Caco-2 (cell line): ENCODE data around the gene USP17L15. TPM values are rescaled to one million over a fixed set of nuclear protein-coding genes. Genes with fewer than 3 reads are reported as not detected.
"Not testable (repeated sequence)": the region's sequence is repeated elsewhere in the genome, so short reads cannot be mapped to it uniquely, and the experiment has no call there.

Experiments
- BruUV-seq: library from RNA; stranded (reverse); fragments of 400-500 nt; replicated peaks from 2 replicates; lab custom pipeline; 2021; lab: Mats Ljungman, UMichigan
- CTCF ChIA-PET: fragments of 300-600 bp; sonication (Branson Sonifier 250); formaldehyde crosslinking; loops from one replicate; lab custom pipeline; 2022; ENCODE audit warnings: antibody characterized with exemption; lab: Charles Lee
- POLR2A ChIA-PET: fragments of 300-600 bp; sonication (Branson Sonifier 250); formaldehyde crosslinking; loops from one replicate; lab custom pipeline; 2022; ENCODE audit warnings: antibody characterized with exemption; lab: Charles Lee
- DNase-seq, 2 experiments: peaks; one replicate each; pipeline versions ENCODE4 v3.0.0 to v3.0.0-alpha.2; 2020 to 2022
- H3K27me3 ChIP-seq: replicated peaks from 2 replicates; pipeline ENCODE4 v1.6.0; 2011; ENCODE audit warnings: low read length; ENCODE audit not compliant: control insufficient read depth, insufficient read depth
- H3K36me3 ChIP-seq: 2 replicates; pipeline ENCODE4 v1.5.1; 2011; ENCODE audit warnings: low read length; ENCODE audit not compliant: control insufficient read depth, insufficient read depth
- H3K4me1 ChIP-seq: fragments of 250-450 bp; sonication (Bioruptor Pico); 2 replicates; pipeline ENCODE4 v1.5.1; 2020; ENCODE audit warnings: mild to moderate bottlenecking
- H3K4me3 ChIP-seq: 2 replicates; pipeline ENCODE4 v1.5.1; 2011; ENCODE audit warnings: low read depth, mild to moderate bottlenecking, control low read depth, low read length
- H3K9me3 ChIP-seq: fragments of 250-450 bp; sonication (Bioruptor Pico); 2 replicates; pipeline ENCODE4 v1.5.1; 2020; ENCODE audit warnings: mild to moderate bottlenecking, moderate library complexity
- H3K27ac Mint-ChIP-seq: one replicate; pipeline ENCODE4 v1.8.0; 2022; ENCODE audit warnings: mixed read lengths; ENCODE audit not compliant: unreplicated experiment
- H3K27me3 Mint-ChIP-seq: one replicate; pipeline ENCODE4 v1.8.0; 2022; ENCODE audit warnings: mixed read lengths; ENCODE audit not compliant: insufficient read depth, unreplicated experiment
- H3K36me3 Mint-ChIP-seq: one replicate; pipeline ENCODE4 v1.8.0; 2022; ENCODE audit warnings: mild to moderate bottlenecking, mixed read lengths; ENCODE audit not compliant: insufficient read depth, unreplicated experiment
- H3K4me1 Mint-ChIP-seq: one replicate; pipeline ENCODE4 v1.8.0; 2022; ENCODE audit warnings: low read depth, mixed read lengths; ENCODE audit not compliant: unreplicated experiment
- H3K4me3 Mint-ChIP-seq: one replicate; pipeline ENCODE4 v1.8.0; 2022; ENCODE audit warnings: mild to moderate bottlenecking, moderate library complexity, mixed read lengths; ENCODE audit not compliant: unreplicated experiment
- H3K9me3 Mint-ChIP-seq: one replicate; pipeline ENCODE4 v1.8.0; 2022; ENCODE audit warnings: mixed read lengths; ENCODE audit not compliant: unreplicated experiment
- intact Hi-C: fragments of 100-400 bp; cut with micrococcal nuclease; formaldehyde crosslinking; loops from one replicate; pipeline ENCODE4 v1.10.0; 2022; ENCODE audit not compliant: unreplicated experiment
- total RNA-seq: library from RNA; stranded (reverse); gene quantifications from 2 replicates; pipeline ENCODE4 v1.2.3, GENCODE V29; 2022

The USP17L15 gene
- total RNA-seq, 1 experiment from 2014 or later, result not detected

DNA sequence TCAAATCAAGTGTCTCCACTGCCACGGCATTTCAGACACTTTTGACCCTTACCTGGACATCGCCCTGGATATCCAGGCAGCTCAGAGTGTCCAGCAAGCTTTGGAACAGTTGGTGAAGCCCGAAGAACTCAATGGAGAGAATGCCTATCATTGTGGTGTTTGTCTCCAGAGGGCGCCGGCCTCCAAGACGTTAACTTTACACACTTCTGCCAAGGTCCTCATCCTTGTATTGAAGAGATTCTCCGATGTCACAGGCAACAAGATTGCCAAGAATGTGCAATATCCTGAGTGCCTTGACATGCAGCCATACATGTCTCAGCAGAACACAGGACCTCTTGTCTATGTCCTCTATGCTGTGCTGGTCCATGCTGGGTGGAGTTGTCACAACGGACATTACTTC is 3.9 kb upstream of the USP17L15 start:
- H3K4me1 Mint-ChIP-seq, BruUV-seq, H3K36me3 ChIP-seq, H3K9me3 ChIP-seq, H3K27me3 ChIP-seq, H3K4me1 ChIP-seq, H3K27me3 Mint-ChIP-seq, H3K27ac Mint-ChIP-seq, H3K36me3 Mint-ChIP-seq, H3K4me3 ChIP-seq, H3K9me3 Mint-ChIP-seq, intact Hi-C loops, H3K4me3 Mint-ChIP-seq, POLR2A ChIA-PET, CTCF ChIA-PET: not testable (repeated sequence)
- peak in 1 of 2 experiments; percentile 21 for DNase-seq

GRCh38 chr4:9238461-9238860 is 4.3 kb downstream of the USP17L15 start:
- H3K4me1 ChIP-seq, H3K4me3 ChIP-seq, H3K4me1 Mint-ChIP-seq, H3K4me3 Mint-ChIP-seq, H3K27me3 ChIP-seq, H3K27me3 Mint-ChIP-seq, H3K27ac Mint-ChIP-seq, H3K9me3 ChIP-seq, H3K36me3 ChIP-seq, H3K9me3 Mint-ChIP-seq, BruUV-seq, intact Hi-C loops, H3K36me3 Mint-ChIP-seq, CTCF ChIA-PET, POLR2A ChIA-PET: not testable (repeated sequence)
- peak in 1 of 2 experiments; percentile 3 for DNase-seq

DNA sequence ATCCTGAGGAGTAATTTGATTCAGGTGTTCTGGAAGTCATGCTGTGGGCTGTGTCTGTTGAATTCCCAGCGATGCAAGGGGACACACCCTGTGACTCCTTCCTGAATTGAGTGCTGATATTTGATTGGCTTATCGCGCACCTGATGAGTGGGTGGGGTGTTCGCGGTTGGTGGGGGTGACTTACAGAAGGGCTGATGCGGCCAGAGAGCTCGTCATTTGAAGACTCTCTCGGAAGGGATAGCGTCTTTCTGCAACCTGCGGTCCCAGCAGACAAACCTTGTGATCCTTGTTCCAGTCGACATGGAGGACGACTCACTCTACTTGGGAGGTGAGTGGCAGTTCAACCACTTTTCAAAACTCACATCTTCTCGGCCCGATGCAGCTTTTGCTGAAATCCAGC is 9.4 kb downstream of the USP17L15 start, which contains the start of gene USP17L17:
USP17L17 (plus strand) TSS at position 301 of the 400 bp plus-strand sequence; CDS start at position 301, 0 bp downstream.
- CTCF ChIA-PET, H3K27ac Mint-ChIP-seq, H3K4me3 ChIP-seq, intact Hi-C loops, H3K4me1 Mint-ChIP-seq, H3K4me1 ChIP-seq, H3K4me3 Mint-ChIP-seq, H3K36me3 Mint-ChIP-seq, H3K36me3 ChIP-seq, H3K9me3 Mint-ChIP-seq, BruUV-seq, H3K9me3 ChIP-seq, POLR2A ChIA-PET, H3K27me3 ChIP-seq, H3K27me3 Mint-ChIP-seq, DNase-seq: not testable (repeated sequence)

- H3K9me3 Mint-ChIP-seq, intact Hi-C loops, H3K9me3 ChIP-seq, H3K4me1 Mint-ChIP-seq, BruUV-seq, H3K27ac Mint-ChIP-seq, H3K36me3 ChIP-seq, H3K27me3 ChIP-seq, POLR2A ChIA-PET, H3K4me3 ChIP-seq, CTCF ChIA-PET, H3K4me1 ChIP-seq, H3K4me3 Mint-ChIP-seq, H3K27me3 Mint-ChIP-seq, H3K36me3 Mint-ChIP-seq: not testable (repeated sequence)
- peak in 1 of 2 experiments; percentile 9 for DNase-seq
These were observed 13.9 kb downstream of the USP17L15 start, which contains the start of gene USP17L18 for GRCh38 chr4:9247953-9248680. USP17L18 (plus strand) TSS chr4:9248630; CDS start chr4:9248630, 0 bp downstream.

GRCh38 chr4:9253078-9253477 is 18.9 kb downstream of the USP17L15 start, which contains the start of gene USP17L19:
USP17L19 (plus strand) TSS chr4:9253378; CDS start chr4:9253378, 0 bp downstream.
- H3K4me3 Mint-ChIP-seq, H3K27me3 Mint-ChIP-seq, H3K4me1 Mint-ChIP-seq, H3K9me3 ChIP-seq, H3K36me3 Mint-ChIP-seq, H3K36me3 ChIP-seq, H3K4me3 ChIP-seq, CTCF ChIA-PET, H3K4me1 ChIP-seq, POLR2A ChIA-PET, DNase-seq, BruUV-seq, H3K27me3 ChIP-seq, intact Hi-C loops, H3K9me3 Mint-ChIP-seq, H3K27ac Mint-ChIP-seq: not testable (repeated sequence)

DNA sequence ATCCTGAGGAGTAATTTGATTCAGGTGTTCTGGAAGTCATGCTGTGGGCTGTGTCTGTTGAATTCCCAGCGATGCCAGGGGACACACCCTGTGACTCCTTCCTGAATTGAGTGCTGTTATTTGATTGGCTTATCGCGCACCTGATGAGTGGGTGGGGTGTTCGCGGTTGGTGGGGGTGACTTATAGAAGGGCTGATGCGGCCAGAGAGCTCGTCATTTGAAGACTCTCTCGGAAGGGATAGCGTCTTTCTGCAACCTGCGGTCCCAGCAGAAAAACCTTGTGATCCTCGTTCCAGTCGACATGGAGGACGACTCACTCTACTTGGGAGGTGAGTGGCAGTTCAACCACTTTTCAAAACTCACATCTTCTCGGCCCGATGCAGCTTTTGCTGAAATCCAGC is 23.6 kb downstream of the USP17L15 start, which contains the start of gene USP17L20:
USP17L20 (plus strand) TSS at position 301 of the 400 bp plus-strand sequence; CDS start at position 301, 0 bp downstream.
- H3K36me3 Mint-ChIP-seq, H3K4me1 Mint-ChIP-seq, H3K27me3 ChIP-seq, H3K9me3 Mint-ChIP-seq, H3K27me3 Mint-ChIP-seq, DNase-seq, H3K4me3 ChIP-seq, H3K4me3 Mint-ChIP-seq, H3K9me3 ChIP-seq, BruUV-seq, H3K4me1 ChIP-seq, H3K27ac Mint-ChIP-seq, H3K36me3 ChIP-seq, CTCF ChIA-PET, POLR2A ChIA-PET, intact Hi-C loops: not testable (repeated sequence)

- DNase-seq, H3K4me3 ChIP-seq, H3K4me1 ChIP-seq, intact Hi-C loops, POLR2A ChIA-PET, H3K4me3 Mint-ChIP-seq, H3K27me3 ChIP-seq, H3K27me3 Mint-ChIP-seq, H3K27ac Mint-ChIP-seq, H3K9me3 Mint-ChIP-seq, H3K9me3 ChIP-seq, H3K36me3 Mint-ChIP-seq, H3K4me1 Mint-ChIP-seq, H3K36me3 ChIP-seq, BruUV-seq, CTCF ChIA-PET: not testable (repeated sequence)
These were observed 28.4 kb downstream of the USP17L15 start, which contains the start of gene USP17L21 for GRCh38 chr4:9262572-9262971. USP17L21 (plus strand) TSS chr4:9262872; CDS start chr4:9262872, 0 bp downstream.
